ENCODE results near the gene DAP3.

- TF ChIP-seq ZNF274 (IDR thresholded peaks at IDR 0.05; ENCODE audit: borderline replicate concordance, extremely low read depth, low read length) = no peak
- TF ChIP-seq POU5F1 (IDR thresholded peaks at IDR 0.05; ENCODE audit: low read depth, low read length) = no peak
- no peak for TF ChIP-seq NRF1 (IDR thresholded peaks at IDR 0.05; ENCODE audit: low read depth, low read length)
- TF ChIP-seq JUND (IDR thresholded peaks at IDR 0.05; ENCODE audit: low read length) = no peak
Measured at GRCh38 chr1:155652951-155653350, 35.9 kb upstream of the DAP3 start.
